WERI-Rb-1 (cell line): Measurements from ENCODE around the gene SORCS2.
A peak's percentile ranks its signal among the peaks of the same experiment; 100 is the strongest.

Source experiments
- DNase-seq: peaks from one replicate; pipeline ENCODE4 v3.0.0-alpha.2; 2020
- H3K27ac ChIP-seq: fragments of 250-450 bp; sonication (Bioruptor Pico); 2 replicates; pipeline ENCODE4 v1.5.1; 2020; ENCODE audit warnings: mild to moderate bottlenecking, moderate library complexity
- H3K27me3 ChIP-seq: fragments of 250-450 bp; sonication (Bioruptor Pico); 2 replicates; pipeline ENCODE4 v1.5.1; 2021; ENCODE audit warnings: mild to moderate bottlenecking, low read depth, moderate library complexity; ENCODE audit not compliant: insufficient read depth, severe bottlenecking
- H3K36me3 ChIP-seq: fragments of 250-450 bp; sonication (Bioruptor Pico); 2 replicates; pipeline ENCODE4 v1.5.1; 2020; ENCODE audit warnings: mild to moderate bottlenecking, moderate library complexity
- H3K4me3 ChIP-seq: 2 replicates; pipeline ENCODE4 v1.5.1; 2011; ENCODE audit warnings: low read depth, mild to moderate bottlenecking, control low read depth, low read length
- H3K9me3 ChIP-seq: fragments of 250-450 bp; sonication (Bioruptor Pico); 2 replicates; pipeline ENCODE4 v1.5.1; 2021; ENCODE audit warnings: mild to moderate bottlenecking, moderate library complexity; ENCODE audit not compliant: severe bottlenecking
- CTCF ChIP-seq: IDR thresholded peaks from 2 replicates; pipeline ENCODE4 v1.5.1; 2011; ENCODE audit warnings: low read depth, mild to moderate bottlenecking, control low read depth, inconsistent platforms, low read length

SORCS2 gene

GRCh38 chr4:7760228-7760627, 567.9 kb downstream of the SORCS2 start:
- Histone ChIP-seq H3K9me3 (no peaks in the 10 kb centered on the region), H3K4me3 (no peak overlapping the region), H3K27ac (no peak overlapping the region), H3K36me3 (peaks cover 5% of the 10 kb centered on the region), H3K27me3 (no peaks in the 10 kb centered on the region)
- no peak for TF ChIP-seq CTCF
- DNase-seq, result no peak

GRCh38 chr4:7760706-7761105, 568.4 kb downstream of the SORCS2 start:
- no peak overlapping the region for H3K27ac ChIP-seq
- H3K36me3 ChIP-seq, result peaks cover 5% of the 10 kb centered on the region
- no peak for TF ChIP-seq CTCF
- H3K9me3 ChIP-seq, result no peaks in the 10 kb centered on the region
- no peaks in the 10 kb centered on the region for H3K27me3 ChIP-seq
- H3K4me3 ChIP-seq, result no peak overlapping the region
- DNase-seq, result no peak

- TF ChIP-seq CTCF, result no peak
- no peaks in the 10 kb centered on the region for H3K9me3 ChIP-seq
- H3K4me3 ChIP-seq, result no peak overlapping the region
- no peaks in the 10 kb centered on the region for H3K27me3 ChIP-seq
- peaks cover 5% of the 10 kb centered on the region for H3K36me3 ChIP-seq
- no peak for DNase-seq
- no peak overlapping the region for H3K27ac ChIP-seq
Observed at GRCh38 chr4:7761312-7761711, 569.0 kb downstream of the SORCS2 start.

- Histone ChIP-seq H3K4me3 (no peak overlapping the region), H3K27me3 (no peaks in the 10 kb centered on the region), H3K36me3 (peaks cover 5% of the 10 kb centered on the region), H3K9me3 (no peaks in the 10 kb centered on the region), H3K27ac (no peak overlapping the region)
- peak; percentile 88 for DNase-seq
- TF ChIP-seq CTCF, result peak; percentile 95
Observed at GRCh38 chr4:7761720-7762119, 569.4 kb downstream of the SORCS2 start.

GRCh38 chr4:7762376-7763030, 570.2 kb downstream of the SORCS2 start:
- no peak for TF ChIP-seq CTCF
- Histone ChIP-seq H3K4me3 (no peak overlapping the region), H3K27ac (no peak overlapping the region), H3K36me3 (peaks cover 5% of the 10 kb centered on the region), H3K27me3 (no peaks in the 10 kb centered on the region), H3K9me3 (no peaks in the 10 kb centered on the region)
- peak; percentile 51 for DNase-seq

- H3K9me3 ChIP-seq, result no peaks in the 10 kb centered on the region
- peaks cover 5% of the 10 kb centered on the region for H3K36me3 ChIP-seq
- H3K27ac ChIP-seq, result no peak overlapping the region
- no peak for DNase-seq
- H3K4me3 ChIP-seq, result no peak overlapping the region
- no peak for TF ChIP-seq CTCF
- no peaks in the 10 kb centered on the region for H3K27me3 ChIP-seq
Observed at GRCh38 chr4:7763106-7763505, 570.8 kb downstream of the SORCS2 start.
